Measurements from ENCODE around the gene PRKCE.
A peak's percentile ranks its signal among the peaks of the same experiment; 100 is the strongest.

Gene PRKCE

DNA sequence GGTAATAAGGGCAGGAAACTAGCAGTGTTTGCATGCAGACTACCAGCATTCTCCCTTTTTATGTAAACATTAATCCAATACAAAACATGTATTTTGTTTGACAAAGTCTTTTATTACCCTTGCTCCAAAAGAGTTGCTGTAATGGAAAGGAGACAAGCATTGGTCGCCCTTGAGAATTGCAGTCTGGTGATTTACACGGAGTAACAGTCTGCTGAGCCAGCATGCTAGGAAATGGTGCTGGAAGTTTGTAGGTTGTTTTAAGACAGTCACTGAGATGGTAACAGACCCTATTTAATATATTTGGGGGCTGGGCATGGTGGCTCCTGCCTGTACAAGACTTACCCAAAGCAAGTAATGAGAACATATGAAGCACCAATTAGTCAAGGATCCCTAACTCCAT, 2.8 kb upstream of the PRKCE start:
- in situ Hi-C loops (cut with MboI; ENCODE audit: low sequenced_read_pairs, unreplicated experiment), result loop anchor here (25.0 kb wide), 1 partner anchor 739 kb away; no protein-coding TSS in a partner anchor
- DNase-seq (ENCODE audit: low spot score), result no peak
- no peak for TF ChIP-seq CTCF (IDR thresholded peaks at IDR 0.05; ENCODE audit: borderline replicate concordance, control extremely low read depth, extremely low read depth, insufficient read depth, missing control alignments)

DNA sequence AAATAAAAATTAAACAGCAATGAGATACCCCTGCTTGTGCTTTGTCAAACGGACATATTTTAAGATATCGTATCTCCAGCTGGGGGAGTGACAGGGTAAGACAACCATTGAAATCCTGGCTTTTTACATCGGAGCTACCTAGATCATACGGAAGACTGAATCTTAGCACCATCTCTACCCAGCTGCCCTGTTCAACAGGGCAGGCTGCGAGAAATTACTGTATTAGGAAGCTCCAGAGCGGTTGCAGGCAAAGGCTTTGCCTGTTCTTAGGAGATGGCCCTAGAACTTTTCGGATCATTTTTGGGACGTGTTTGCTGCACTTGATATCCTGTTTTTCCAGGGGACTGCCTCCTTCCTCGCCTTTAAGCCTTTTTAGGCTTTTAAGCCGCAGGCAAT, 2.0 kb upstream of the PRKCE start:
- no peak for TF ChIP-seq CTCF (IDR thresholded peaks at IDR 0.05; ENCODE audit: borderline replicate concordance, control extremely low read depth, extremely low read depth, insufficient read depth, missing control alignments)
- in situ Hi-C loops (cut with MboI; ENCODE audit: low sequenced_read_pairs, unreplicated experiment), result loop anchor here (25.0 kb wide), 1 partner anchor 738 kb away; no protein-coding TSS in a partner anchor
- no peak for DNase-seq (ENCODE audit: low spot score)

GRCh38 chr2:45649858-45650811, 1.3 kb upstream of the PRKCE start:
- DNase-seq (ENCODE audit: low spot score), result peak; percentile 66
- in situ Hi-C loops (cut with MboI; ENCODE audit: low sequenced_read_pairs, unreplicated experiment), result loop anchor here (25.0 kb wide), 1 partner anchor 737 kb away; no protein-coding TSS in a partner anchor
- no peak for TF ChIP-seq CTCF (IDR thresholded peaks at IDR 0.05; ENCODE audit: borderline replicate concordance, control extremely low read depth, extremely low read depth, insufficient read depth, missing control alignments)

DNA sequence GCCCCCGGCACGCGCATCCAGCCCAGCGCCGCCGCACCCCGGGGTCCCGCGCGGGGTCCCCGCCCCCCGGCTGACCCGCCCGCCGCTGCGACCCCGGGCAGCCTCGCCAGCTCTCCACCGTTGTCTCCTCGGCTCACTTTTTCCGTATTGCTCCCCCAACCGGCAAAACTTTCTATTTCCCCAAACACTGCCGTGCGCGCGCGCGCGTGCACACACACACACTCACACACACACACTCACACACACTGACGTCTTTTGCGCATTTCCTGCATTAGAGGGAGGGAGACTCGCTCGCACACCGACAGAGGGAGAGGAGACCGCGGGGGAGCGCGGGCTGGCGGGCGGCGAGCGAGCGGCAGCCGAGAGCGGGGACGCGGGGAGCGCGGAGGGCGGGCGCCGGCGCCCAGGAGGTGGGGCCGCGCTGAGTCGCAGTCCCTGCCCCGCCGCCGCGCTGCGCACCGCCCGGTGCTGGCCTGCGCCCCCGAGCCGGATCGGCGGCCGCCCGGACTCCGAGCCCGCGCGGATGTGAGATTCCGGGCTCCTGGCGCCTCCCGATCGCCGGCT, 542 bp upstream of the PRKCE start:
- peak; percentile 41 for TF ChIP-seq CTCF (IDR thresholded peaks at IDR 0.05; ENCODE audit: borderline replicate concordance, control extremely low read depth, extremely low read depth, insufficient read depth, missing control alignments)
- DNase-seq (ENCODE audit: low spot score), result peak; percentile 93
- in situ Hi-C loops (cut with MboI; ENCODE audit: low sequenced_read_pairs, unreplicated experiment), result no loop called here

GRCh38 chr2:45652090-45653031, 886 bp downstream of the PRKCE start:
- TF ChIP-seq CTCF (IDR thresholded peaks at IDR 0.05; ENCODE audit: borderline replicate concordance, control extremely low read depth, extremely low read depth, insufficient read depth, missing control alignments), result no peak
- in situ Hi-C loops (cut with MboI; ENCODE audit: low sequenced_read_pairs, unreplicated experiment), result no loop called here
- peak; percentile 42 for DNase-seq (ENCODE audit: low spot score)
